ENCODE measurements around the gene ELAPOR2. TPM values are rescaled to one million over a fixed set of nuclear protein-coding genes. Genes with fewer than 3 reads are reported as not detected.

The ELAPOR2 gene
- total RNA-seq, 1 experiment from 2014 or later: 10.2 TPM

GRCh38 chr7:87032604-87033339, 26.7 kb downstream of the ELAPOR2 start:
- no peaks in the 10 kb centered on the region for H3K9me3 ChIP-seq (ENCODE audit: low read length)
- TF ChIP-seq EZH2 (IDR thresholded peaks at IDR 0.05; ENCODE audit: low read length, unreplicated experiment) (no peak), EZH2phosphoT487 (IDR thresholded peaks at IDR 0.05; ENCODE audit: borderline replicate concordance, low read length) (no peak), CTCF (conservative IDR thresholded peaks at IDR 0.05; ENCODE audit: low read depth, low read length) (no peak)
- ChIA-PET POLR2A (ENCODE audit: unreplicated experiment) (no interaction called here), CTCF (no interaction called here)
- H3K36me3 ChIP-seq (ENCODE audit: low read depth, low read length): no peaks in the 10 kb centered on the region
- no peak overlapping the region for H3K27ac ChIP-seq (ENCODE audit: low read length)
- no TSS peak for BruUV-seq (replicated peaks)
- H3K4me1 ChIP-seq (ENCODE audit: insufficient read depth, low read length): no peaks in the 10 kb centered on the region
- no peaks in the 10 kb centered on the region for H4K20me1 ChIP-seq (ENCODE audit: low read length)
- DNase-seq (no peak), ATAC-seq (no peak)
- intact Hi-C loops (cut with micrococcal nuclease): no loop called here
- H3K27me3 ChIP-seq (ENCODE audit: low read length): no peaks in the 10 kb centered on the region
- H3K9me2 ChIP-seq (replicated peaks; ENCODE audit: low read length): no peaks in the 10 kb centered on the region
- H3K9ac ChIP-seq (ENCODE audit: low read length): no peak overlapping the region
- H3K4me3 ChIP-seq (ENCODE audit: low read length): no peak overlapping the region
- peaks cover 87% of the 10 kb centered on the region for H3K79me2 ChIP-seq (ENCODE audit: low read length)
- H2AFZ ChIP-seq (ENCODE audit: low read length): no peak overlapping the region
- no peaks in the 10 kb centered on the region for H3F3A ChIP-seq (ENCODE audit: low read length, unreplicated experiment)
- no peak overlapping the region for H3K4me2 ChIP-seq (ENCODE audit: low read length)

- Histone ChIP-seq H3K9me2 (replicated peaks; ENCODE audit: low read length) (no peaks in the 10 kb centered on the region), H3K79me2 (ENCODE audit: low read length) (peaks cover 74% of the 10 kb centered on the region), H3K9me3 (ENCODE audit: low read length) (no peaks in the 10 kb centered on the region), H3K27ac (ENCODE audit: low read length) (no peak overlapping the region), H2AFZ (ENCODE audit: low read length) (no peak overlapping the region), H3K9ac (ENCODE audit: low read length) (no peak overlapping the region), H4K20me1 (ENCODE audit: low read length) (no peaks in the 10 kb centered on the region), H3K4me2 (ENCODE audit: low read length) (no peak overlapping the region), H3K36me3 (ENCODE audit: low read depth, low read length) (no peaks in the 10 kb centered on the region), H3K4me1 (ENCODE audit: insufficient read depth, low read length) (no peaks in the 10 kb centered on the region), H3K27me3 (ENCODE audit: low read length) (no peaks in the 10 kb centered on the region), H3K4me3 (ENCODE audit: low read length) (no peak overlapping the region), H3F3A (ENCODE audit: low read length, unreplicated experiment) (no peaks in the 10 kb centered on the region)
- TF ChIP-seq CTCF (conservative IDR thresholded peaks at IDR 0.05; ENCODE audit: low read depth, low read length) (no peak), EZH2 (IDR thresholded peaks at IDR 0.05; ENCODE audit: low read length, unreplicated experiment) (no peak), EZH2phosphoT487 (IDR thresholded peaks at IDR 0.05; ENCODE audit: borderline replicate concordance, low read length) (no peak)
- ATAC-seq (no peak), DNase-seq (no peak)
- ChIA-PET CTCF (no interaction called here), POLR2A (ENCODE audit: unreplicated experiment) (no interaction called here)
- no TSS peak for BruUV-seq (replicated peaks)
- intact Hi-C loops (cut with micrococcal nuclease): no loop called here
Observed at GRCh38 chr7:87029078-87029477, 30.4 kb downstream of the ELAPOR2 start.

- ATAC-seq (no peak), DNase-seq (no peak)
- Histone ChIP-seq H3K36me3 (ENCODE audit: low read depth, low read length) (no peaks in the 10 kb centered on the region), H3K9me2 (replicated peaks; ENCODE audit: low read length) (no peaks in the 10 kb centered on the region), H3K27me3 (ENCODE audit: low read length) (no peaks in the 10 kb centered on the region), H2AFZ (ENCODE audit: low read length) (no peak overlapping the region), H3K4me1 (ENCODE audit: insufficient read depth, low read length) (no peaks in the 10 kb centered on the region), H3K4me3 (ENCODE audit: low read length) (no peak overlapping the region), H4K20me1 (ENCODE audit: low read length) (no peaks in the 10 kb centered on the region), H3K4me2 (ENCODE audit: low read length) (no peak overlapping the region), H3K9me3 (ENCODE audit: low read length) (no peaks in the 10 kb centered on the region), H3K79me2 (ENCODE audit: low read length) (peaks cover 71% of the 10 kb centered on the region), H3K27ac (ENCODE audit: low read length) (no peak overlapping the region), H3F3A (ENCODE audit: low read length, unreplicated experiment) (no peaks in the 10 kb centered on the region), H3K9ac (ENCODE audit: low read length) (no peak overlapping the region)
- TF ChIP-seq EZH2 (IDR thresholded peaks at IDR 0.05; ENCODE audit: low read length, unreplicated experiment): no peak
- no peak for TF ChIP-seq EZH2phosphoT487 (IDR thresholded peaks at IDR 0.05; ENCODE audit: borderline replicate concordance, low read length)
- TF ChIP-seq CTCF (conservative IDR thresholded peaks at IDR 0.05; ENCODE audit: low read depth, low read length): no peak
- CTCF ChIA-PET: no interaction called here
- intact Hi-C loops (cut with micrococcal nuclease): no loop called here
- BruUV-seq (replicated peaks): no TSS peak
- POLR2A ChIA-PET (ENCODE audit: unreplicated experiment): no interaction called here
Observed at GRCh38 chr7:87028636-87029035, 30.8 kb downstream of the ELAPOR2 start.

All from PC-3 (cell line).